Measurements from ENCODE around the gene YPEL1. TPM values are rescaled to one million over a fixed set of nuclear protein-coding genes. Genes with fewer than 3 reads are reported as not detected.
A peak's percentile ranks its signal among the peaks of the same experiment; 100 is the strongest.

The YPEL1 gene
- total RNA-seq, 1 donor, result 2.2 TPM

GRCh38 chr22:21687685-21688259 is 47.8 kb downstream of the YPEL1 start:
- no peaks in the 10 kb centered on the region for H3K79me2 ChIP-seq (ENCODE audit: insufficient read depth, low read length)
- H3K4me1 ChIP-seq (ENCODE audit: insufficient read depth, low read length), result no peaks in the 10 kb centered on the region
- H3K27me3 ChIP-seq (ENCODE audit: insufficient read depth, low read length), result no peaks in the 10 kb centered on the region
- H4K20me1 ChIP-seq (ENCODE audit: insufficient read depth, low read length), result no peaks in the 10 kb centered on the region
- no peaks in the 10 kb centered on the region for H3K9me3 ChIP-seq (ENCODE audit: low read depth, low read length)
- H3K36me3 ChIP-seq (ENCODE audit: insufficient read depth, low read length), result peaks cover 39% of the 10 kb centered on the region
- H2AFZ ChIP-seq (ENCODE audit: low read length), result no peak overlapping the region
- no peak overlapping the region for H3K4me2 ChIP-seq (ENCODE audit: insufficient read depth, low read length)
- TF ChIP-seq, protein P1, sequence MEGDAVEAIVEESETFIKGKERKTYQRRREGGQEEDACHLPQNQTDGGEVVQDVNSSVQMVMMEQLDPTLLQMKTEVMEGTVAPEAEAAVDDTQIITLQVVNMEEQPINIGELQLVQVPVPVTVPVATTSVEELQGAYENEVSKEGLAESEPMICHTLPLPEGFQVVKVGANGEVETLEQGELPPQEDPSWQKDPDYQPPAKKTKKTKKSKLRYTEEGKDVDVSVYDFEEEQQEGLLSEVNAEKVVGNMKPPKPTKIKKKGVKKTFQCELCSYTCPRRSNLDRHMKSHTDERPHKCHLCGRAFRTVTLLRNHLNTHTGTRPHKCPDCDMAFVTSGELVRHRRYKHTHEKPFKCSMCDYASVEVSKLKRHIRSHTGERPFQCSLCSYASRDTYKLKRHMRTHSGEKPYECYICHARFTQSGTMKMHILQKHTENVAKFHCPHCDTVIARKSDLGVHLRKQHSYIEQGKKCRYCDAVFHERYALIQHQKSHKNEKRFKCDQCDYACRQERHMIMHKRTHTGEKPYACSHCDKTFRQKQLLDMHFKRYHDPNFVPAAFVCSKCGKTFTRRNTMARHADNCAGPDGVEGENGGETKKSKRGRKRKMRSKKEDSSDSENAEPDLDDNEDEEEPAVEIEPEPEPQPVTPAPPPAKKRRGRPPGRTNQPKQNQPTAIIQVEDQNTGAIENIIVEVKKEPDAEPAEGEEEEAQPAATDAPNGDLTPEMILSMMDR (IDR thresholded peaks at IDR 0.05; ENCODE audit: extremely low read depth, low read depth, low read length), result no peak
- peak; percentile 81 for DNase-seq (ENCODE audit: insufficient read length, low spot score, missing footprints)
- H3K4me3 ChIP-seq (ENCODE audit: insufficient read depth, low read length), result no peak overlapping the region
- H3K27ac ChIP-seq (ENCODE audit: low read depth, low read length), result no peak overlapping the region

DNA sequence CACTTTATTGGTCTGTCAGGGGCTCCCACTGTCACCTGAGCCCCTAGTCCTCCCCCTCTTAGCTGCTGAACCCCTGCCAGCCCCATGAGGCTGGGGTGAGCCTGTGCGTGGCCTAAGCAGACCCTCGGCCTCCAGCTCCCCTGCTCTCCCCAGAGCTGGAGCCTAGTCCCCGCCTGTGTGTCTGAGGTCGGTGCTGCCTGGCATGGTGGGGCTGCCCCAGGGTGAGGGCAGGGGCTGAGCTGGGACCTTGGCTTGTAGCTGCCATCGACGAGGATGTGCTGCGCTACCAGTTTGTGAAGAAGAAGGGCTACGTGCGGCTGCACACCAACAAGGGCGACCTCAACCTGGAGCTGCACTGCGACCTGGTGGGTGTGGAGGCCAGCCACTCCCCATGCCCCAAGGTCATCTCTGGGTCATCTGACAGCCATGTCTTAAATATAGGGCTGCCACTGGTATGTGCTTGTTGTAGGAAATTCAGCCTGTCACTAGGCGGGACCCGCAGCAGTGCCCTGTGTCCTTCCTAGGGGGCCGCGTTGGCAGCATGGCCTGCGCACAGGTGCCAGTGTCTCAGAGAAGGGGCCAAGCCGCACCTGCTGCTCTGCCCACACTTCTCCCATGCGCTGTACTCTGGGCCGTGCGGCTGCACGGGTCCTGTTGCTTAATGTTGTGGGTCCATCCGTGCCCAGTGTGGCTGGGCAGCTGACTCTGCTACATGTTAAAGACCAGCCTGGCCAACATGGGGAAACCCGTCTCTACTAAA is 48.8 kb downstream of the YPEL1 start:
- no peak overlapping the region for H2AFZ ChIP-seq (ENCODE audit: low read length)
- no peaks in the 10 kb centered on the region for H4K20me1 ChIP-seq (ENCODE audit: insufficient read depth, low read length)
- no peak overlapping the region for H3K4me2 ChIP-seq (ENCODE audit: insufficient read depth, low read length)
- TF ChIP-seq, protein P1 (IDR thresholded peaks at IDR 0.05; ENCODE audit: extremely low read depth, low read depth, low read length), result no peak
- H3K4me1 ChIP-seq (ENCODE audit: insufficient read depth, low read length), result no peaks in the 10 kb centered on the region
- no peak overlapping the region for H3K27ac ChIP-seq (ENCODE audit: low read depth, low read length)
- no peaks in the 10 kb centered on the region for H3K9me3 ChIP-seq (ENCODE audit: low read depth, low read length)
- H3K4me3 ChIP-seq (ENCODE audit: insufficient read depth, low read length), result no peak overlapping the region
- peak; percentile 57 for DNase-seq (ENCODE audit: insufficient read length, low spot score, missing footprints)
- peaks cover 42% of the 10 kb centered on the region for H3K36me3 ChIP-seq (ENCODE audit: insufficient read depth, low read length)
- H3K27me3 ChIP-seq (ENCODE audit: insufficient read depth, low read length), result no peaks in the 10 kb centered on the region
- no peaks in the 10 kb centered on the region for H3K79me2 ChIP-seq (ENCODE audit: insufficient read depth, low read length)

DNA sequence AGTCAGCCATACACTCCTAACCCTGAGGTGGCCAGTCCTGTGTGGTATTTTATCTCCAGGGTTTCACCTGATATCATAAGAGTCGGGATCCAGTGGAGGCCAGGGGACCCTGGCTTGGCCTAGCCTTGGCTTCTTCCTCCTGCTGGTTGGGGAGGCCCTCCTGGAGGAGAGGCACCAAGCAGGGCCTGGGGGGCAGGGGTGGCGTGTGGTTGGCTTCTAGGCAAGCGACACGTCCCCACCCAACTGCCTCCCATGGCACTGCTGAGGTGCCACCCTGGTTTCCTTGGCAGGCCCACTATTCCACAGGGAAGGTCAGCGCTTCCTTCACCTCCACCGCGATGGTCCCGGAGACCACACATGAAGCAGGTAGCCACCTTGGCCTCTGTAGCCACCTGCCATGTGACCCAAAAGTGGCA is 49.4 kb downstream of the YPEL1 start:
- Histone ChIP-seq H3K4me2 (ENCODE audit: insufficient read depth, low read length) (no peak overlapping the region), H3K36me3 (ENCODE audit: insufficient read depth, low read length) (peaks cover 47% of the 10 kb centered on the region)
- peak; percentile 55 for DNase-seq (ENCODE audit: insufficient read length, low spot score, missing footprints)

DNA sequence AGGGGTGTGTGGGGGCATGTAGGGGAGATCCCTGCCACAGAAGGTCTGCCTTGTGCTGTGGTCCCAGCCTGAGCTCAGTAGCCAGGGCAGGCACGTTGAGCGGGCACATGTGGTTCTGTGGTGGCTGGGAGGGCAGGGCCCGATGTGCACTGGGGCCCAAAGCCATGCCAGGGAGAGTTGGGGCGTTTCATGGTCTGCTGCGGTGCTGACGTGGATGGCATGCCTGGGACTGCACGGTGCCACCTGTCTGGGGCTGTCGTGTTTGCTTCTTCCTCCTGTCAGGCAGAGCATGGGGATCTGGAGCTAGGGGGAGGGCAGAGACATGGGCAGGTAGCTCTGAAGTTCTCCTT is 50.5 kb downstream of the YPEL1 start:
- Histone ChIP-seq H2AFZ (ENCODE audit: low read length) (no peak overlapping the region), H3K4me2 (ENCODE audit: insufficient read depth, low read length) (no peak overlapping the region), H3K27me3 (ENCODE audit: insufficient read depth, low read length) (no peaks in the 10 kb centered on the region), H4K20me1 (ENCODE audit: insufficient read depth, low read length) (no peaks in the 10 kb centered on the region), H3K9me3 (ENCODE audit: low read depth, low read length) (no peaks in the 10 kb centered on the region), H3K79me2 (ENCODE audit: insufficient read depth, low read length) (no peaks in the 10 kb centered on the region), H3K27ac (ENCODE audit: low read depth, low read length) (no peak overlapping the region), H3K36me3 (ENCODE audit: insufficient read depth, low read length) (peaks cover 50% of the 10 kb centered on the region), H3K4me1 (ENCODE audit: insufficient read depth, low read length) (no peaks in the 10 kb centered on the region), H3K4me3 (ENCODE audit: insufficient read depth, low read length) (no peak overlapping the region)
- peak; percentile 49 for DNase-seq (ENCODE audit: insufficient read length, low spot score, missing footprints)
- TF ChIP-seq, protein P1 (IDR thresholded peaks at IDR 0.05; ENCODE audit: extremely low read depth, low read depth, low read length), result no peak

More for the DNA sequence above, 49.4 kb downstream of the YPEL1 start:
- Histone ChIP-seq H2AFZ (ENCODE audit: low read length) (no peak overlapping the region), H3K9me3 (ENCODE audit: low read depth, low read length) (no peaks in the 10 kb centered on the region), H3K27ac (ENCODE audit: low read depth, low read length) (no peak overlapping the region), H3K4me3 (ENCODE audit: insufficient read depth, low read length) (no peak overlapping the region), H3K79me2 (ENCODE audit: insufficient read depth, low read length) (no peaks in the 10 kb centered on the region), H3K4me1 (ENCODE audit: insufficient read depth, low read length) (no peaks in the 10 kb centered on the region), H4K20me1 (ENCODE audit: insufficient read depth, low read length) (no peaks in the 10 kb centered on the region), H3K27me3 (ENCODE audit: insufficient read depth, low read length) (no peaks in the 10 kb centered on the region)
- TF ChIP-seq, protein P1 (IDR thresholded peaks at IDR 0.05; ENCODE audit: extremely low read depth, low read depth, low read length), result no peak
